Thymus (tissue), 11 donors: ENCODE measurements around the gene CRIP2. TPM values are rescaled to one million over a fixed set of nuclear protein-coding genes. Genes with fewer than 3 reads are reported as not detected.

Experiments used
- DNase-seq, 9 donors: peaks; one replicate each; pipeline ENCODE4 v3.0.0-alpha.2; 2013; ENCODE audit warnings: low spot score in 9 of 9, low read depth in 6 of 9, missing footprints in 1 of 9
- H3K27ac ChIP-seq, 2 donors: one replicate each; pipeline ENCODE4 v1.5.1; 2013; ENCODE audit warnings: control low read depth in 1 of 2, low read depth in 1 of 2, low read length in 1 of 2, mild to moderate bottlenecking in 1 of 2, moderate library complexity in 1 of 2
- H3K27me3 ChIP-seq, 2 donors: one replicate each; pipeline ENCODE4 v1.5.1; 2013; ENCODE audit warnings: low read length in 1 of 2; ENCODE audit not compliant: control insufficient read depth in 2 of 2, insufficient read depth in 1 of 2
- H3K36me3 ChIP-seq, 2 donors: one replicate each; pipeline ENCODE4 v1.5.1; 2013; ENCODE audit warnings: low read length in 1 of 2, mild to moderate bottlenecking in 1 of 2, moderate library complexity in 1 of 2; ENCODE audit not compliant: control insufficient read depth in 2 of 2, insufficient read depth in 2 of 2
- H3K4me1 ChIP-seq, 2 donors: one replicate each; pipeline ENCODE4 v1.5.1; 2013; ENCODE audit warnings: low read length in 2 of 2; ENCODE audit not compliant: control insufficient read depth in 2 of 2, insufficient read depth in 2 of 2
- H3K4me3 ChIP-seq, 2 donors: one replicate each; pipeline ENCODE4 v1.5.1; 2013; ENCODE audit warnings: low read length in 2 of 2, control low read depth in 1 of 2, mild to moderate bottlenecking in 1 of 2
- H3K9me3 ChIP-seq, 2 donors: one replicate each; pipeline ENCODE4 v1.5.1; 2013; ENCODE audit warnings: low read length in 1 of 2, mild to moderate bottlenecking in 1 of 2; ENCODE audit not compliant: control insufficient read depth in 2 of 2, insufficient read depth in 1 of 2
- WGBS: extraction: QIAGEN DNeasy Blood & Tissue Kit; methylation state at CpG from one replicate; pipeline ENCODE4 v1.1.7; 2013; 5-methylcytosine and 5-hydroxymethylcytosine counted together
- polyA plus RNA-seq: library from polyadenylated mRNA; stranded (reverse); fragments of 200-250 nt; gene quantifications from one replicate; pipeline ENCODE4 v1.2.3, GENCODE V29; 2013
- total RNA-seq: library from RNA; stranded (reverse); fragments of 120-200 nt; gene quantifications from one replicate; pipeline ENCODE4 v1.2.4, GENCODE V29; 2013
- donor health status: healthy.

Gene CRIP2
- total and polyA plus RNA-seq, 2 donors = 15.9 to 89.7 TPM

- H3K4me3 ChIP-seq = no peak overlapping the region
- peaks cover 49 to 99% of the 10 kb centered on the region in 2 donors for H3K27me3 ChIP-seq
- no peaks in the 10 kb centered on the region for H3K36me3 ChIP-seq
- WGBS = 93% methylated on average over 18 of the region's 18 CpGs
- peak overlapping the region; percentile 76 to 83 for H3K27ac ChIP-seq
- peaks cover 5 to 12% of the 10 kb centered on the region in 2 donors for H3K9me3 ChIP-seq
- no peak for DNase-seq
- H3K4me1 ChIP-seq = peaks cover 18 to 62% of the 10 kb centered on the region in 2 donors
Measured at GRCh38 chr14:105482486-105483110, 8.0 kb downstream of the CRIP2 start.

- Histone ChIP-seq H3K4me1 (peaks cover 24 to 71% of the 10 kb centered on the region in 2 donors), H3K27ac (no peak overlapping the region), H3K36me3 (no peaks in the 10 kb centered on the region), H3K4me3 (no peak overlapping the region), H3K27me3 (peaks cover 41 to 96% of the 10 kb centered on the region in 2 donors), H3K9me3 (peaks cover 0 to 7% of the 10 kb centered on the region in 2 donors)
- DNase-seq = no peak
- 90% methylated on average over 18 of the region's 18 CpGs for WGBS
Measured at GRCh38 chr14:105483300-105484068, 8.9 kb downstream of the CRIP2 start.

- H3K4me3 ChIP-seq = no peak overlapping the region
- peak in 1 of 9 donors; percentile 34 for DNase-seq
- no peaks in the 10 kb centered on the region for H3K36me3 ChIP-seq
- peaks cover 32 to 79% of the 10 kb centered on the region in 2 donors for H3K4me1 ChIP-seq
- peaks cover 0 to 7% of the 10 kb centered on the region in 2 donors for H3K9me3 ChIP-seq
- no peak overlapping the region for H3K27ac ChIP-seq
- WGBS = 90% methylated on average over 20 of the region's 20 CpGs
- H3K27me3 ChIP-seq = peaks cover 33 to 88% of the 10 kb centered on the region in 2 donors
Measured at GRCh38 chr14:105484069-105484996, 9.7 kb downstream of the CRIP2 start.

- DNase-seq = no peak
- peaks cover 27 to 82% of the 10 kb centered on the region in 2 donors for H3K27me3 ChIP-seq
- peaks cover 0 to 4% of the 10 kb centered on the region in 2 donors for H3K9me3 ChIP-seq
- no peaks in the 10 kb centered on the region for H3K36me3 ChIP-seq
- no peak overlapping the region for H3K4me3 ChIP-seq
- no peak overlapping the region for H3K27ac ChIP-seq
- peaks cover 36 to 82% of the 10 kb centered on the region in 2 donors for H3K4me1 ChIP-seq
- 97% methylated on average over 16 of the region's 16 CpGs for WGBS
Measured at GRCh38 chr14:105484997-105485393, 10.4 kb downstream of the CRIP2 start.

GRCh38 chr14:105485739-105486162 lies 11.1 kb downstream of the CRIP2 start:
- H3K36me3 ChIP-seq = no peaks in the 10 kb centered on the region
- H3K9me3 ChIP-seq = peaks cover 0 to 4% of the 10 kb centered on the region in 2 donors
- peaks cover 36 to 80% of the 10 kb centered on the region in 2 donors for H3K4me1 ChIP-seq
- no peak overlapping the region for H3K4me3 ChIP-seq
- H3K27ac ChIP-seq = peak overlapping the region in 1 of 2 donors; percentile 15
- H3K27me3 ChIP-seq = peaks cover 20 to 74% of the 10 kb centered on the region in 2 donors
- WGBS = 36% methylated on average over 12 of the region's 12 CpGs
- peak in 1 of 9 donors; percentile 52 for DNase-seq

GRCh38 chr14:105486163-105486973 lies 11.7 kb downstream of the CRIP2 start, which contains the start of gene CRIP1:
TSS of gene CRIP1 (plus strand) at chr14:105486886. CDS start at chr14:105487260, 374 bp downstream.
- 10% methylated on average over 56 of the region's 56 CpGs for WGBS
- Histone ChIP-seq H3K9me3 (peaks cover 0 to 2% of the 10 kb centered on the region in 2 donors), H3K4me1 (peaks cover 31 to 74% of the 10 kb centered on the region in 2 donors), H3K4me3 (peak within 1 kb of the TSS; percentile 61 to 62), H3K27me3 (peaks cover 17 to 68% of the 10 kb centered on the region in 2 donors), H3K36me3 (no peaks in the 10 kb centered on the region), H3K27ac (peak within 1 kb of the TSS; percentile 66 to 86)
- no peak for DNase-seq

GRCh38 chr14:105486974-105487448 lies 12.4 kb downstream of the CRIP2 start:
- 3% methylated on average over 45 of the region's 45 CpGs for WGBS
- DNase-seq = peak in 1 of 9 donors; percentile 55
- Histone ChIP-seq H3K4me3 (peak overlapping the region; percentile 61 to 62), H3K4me1 (peaks cover 29 to 72% of the 10 kb centered on the region in 2 donors), H3K27ac (peak overlapping the region; percentile 47 to 86), H3K36me3 (no peaks in the 10 kb centered on the region), H3K27me3 (peaks cover 17 to 61% of the 10 kb centered on the region in 2 donors), H3K9me3 (no peaks in the 10 kb centered on the region)
